ENCODE results near the gene CEP57.

DNA sequence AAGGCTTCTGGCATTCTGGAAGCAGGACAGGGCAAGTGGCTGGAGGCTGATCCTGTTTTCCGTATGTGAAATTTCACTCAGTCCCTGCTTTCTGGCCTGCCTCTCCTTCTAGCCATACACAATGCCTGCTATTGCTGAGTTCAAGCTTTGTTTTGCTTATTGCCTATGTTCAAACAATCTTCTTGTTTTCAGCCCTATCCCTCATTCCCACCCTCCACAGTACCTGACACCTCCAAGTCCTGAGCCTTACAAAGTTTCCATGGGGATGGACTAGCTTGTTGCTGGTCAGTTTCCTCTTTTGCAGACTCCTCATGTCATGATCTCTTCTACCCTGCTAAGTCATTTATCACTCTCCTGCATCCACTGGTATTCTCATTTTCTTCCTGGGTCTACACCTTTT, 38.8 kb upstream of the CEP57 start:
- TF ChIP-seq POLR2AphosphoS5 (IDR thresholded peaks at IDR 0.05) (no peak), POLR2A (IDR thresholded peaks at IDR 0.05) (no peak)
- TF ChIP-seq, protein P1, sequence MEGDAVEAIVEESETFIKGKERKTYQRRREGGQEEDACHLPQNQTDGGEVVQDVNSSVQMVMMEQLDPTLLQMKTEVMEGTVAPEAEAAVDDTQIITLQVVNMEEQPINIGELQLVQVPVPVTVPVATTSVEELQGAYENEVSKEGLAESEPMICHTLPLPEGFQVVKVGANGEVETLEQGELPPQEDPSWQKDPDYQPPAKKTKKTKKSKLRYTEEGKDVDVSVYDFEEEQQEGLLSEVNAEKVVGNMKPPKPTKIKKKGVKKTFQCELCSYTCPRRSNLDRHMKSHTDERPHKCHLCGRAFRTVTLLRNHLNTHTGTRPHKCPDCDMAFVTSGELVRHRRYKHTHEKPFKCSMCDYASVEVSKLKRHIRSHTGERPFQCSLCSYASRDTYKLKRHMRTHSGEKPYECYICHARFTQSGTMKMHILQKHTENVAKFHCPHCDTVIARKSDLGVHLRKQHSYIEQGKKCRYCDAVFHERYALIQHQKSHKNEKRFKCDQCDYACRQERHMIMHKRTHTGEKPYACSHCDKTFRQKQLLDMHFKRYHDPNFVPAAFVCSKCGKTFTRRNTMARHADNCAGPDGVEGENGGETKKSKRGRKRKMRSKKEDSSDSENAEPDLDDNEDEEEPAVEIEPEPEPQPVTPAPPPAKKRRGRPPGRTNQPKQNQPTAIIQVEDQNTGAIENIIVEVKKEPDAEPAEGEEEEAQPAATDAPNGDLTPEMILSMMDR (IDR thresholded peaks at IDR 0.05), result no peak
